GM19372 (cell line): ENCODE data around the gene ZNF500.

Experiments used
- ATAC-seq: cut with Tn5 transposase; IDR thresholded peaks from one replicate; pipeline ENCODE4 v1.9.1; 2021; ENCODE audit warnings: mild to moderate bottlenecking, low read depth, moderate library complexity; ENCODE audit not compliant: unreplicated experiment

ZNF500 gene

GRCh38 chr16:4775005-4775404 lies 8.0 kb upstream of the ZNF500 start:
- no peak for ATAC-seq

DNA sequence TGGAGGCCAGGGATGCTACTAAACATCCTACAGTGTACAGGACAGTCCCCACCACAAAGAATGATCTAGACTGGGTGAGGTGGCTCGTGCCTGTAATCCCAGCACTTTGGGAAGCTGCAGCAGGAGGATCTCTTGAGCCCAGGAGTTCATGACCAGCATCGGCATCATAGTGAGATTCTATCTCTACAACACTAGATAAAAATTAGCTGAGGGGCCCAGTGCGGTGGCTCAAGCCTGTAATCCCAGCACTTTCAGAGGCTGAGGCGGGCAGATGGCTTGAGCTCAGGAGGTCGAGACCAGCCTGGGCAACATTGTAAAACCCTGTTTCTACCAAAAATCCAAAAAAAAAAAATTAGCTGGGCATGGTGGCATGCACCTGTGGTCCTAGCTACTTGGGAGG lies 5.4 kb upstream of the ZNF500 start:
- no peak for ATAC-seq

GRCh38 chr16:4771646-4772045 lies 4.7 kb upstream of the ZNF500 start:
- ATAC-seq, result no peak

DNA sequence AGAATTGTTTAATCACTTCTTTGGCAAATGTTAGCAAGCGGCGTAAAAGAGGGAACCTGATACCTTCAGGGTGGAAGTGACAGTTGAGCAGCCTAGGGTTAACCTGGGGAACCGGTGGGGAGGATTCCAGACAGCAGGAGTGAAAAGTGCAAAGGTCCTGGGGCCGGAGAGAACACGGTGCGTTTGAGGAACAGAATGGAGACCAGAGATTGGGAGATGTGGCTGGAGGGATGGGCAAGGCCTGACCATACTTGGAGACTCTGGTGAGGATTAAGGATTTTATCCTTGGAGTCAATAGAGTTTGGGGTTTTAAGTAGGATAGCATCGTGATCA lies 2.3 kb upstream of the ZNF500 start:
- no peak for ATAC-seq

GRCh38 chr16:4768549-4769305 lies 1.8 kb upstream of the ZNF500 start:
- ATAC-seq, result peak; percentile 59

DNA sequence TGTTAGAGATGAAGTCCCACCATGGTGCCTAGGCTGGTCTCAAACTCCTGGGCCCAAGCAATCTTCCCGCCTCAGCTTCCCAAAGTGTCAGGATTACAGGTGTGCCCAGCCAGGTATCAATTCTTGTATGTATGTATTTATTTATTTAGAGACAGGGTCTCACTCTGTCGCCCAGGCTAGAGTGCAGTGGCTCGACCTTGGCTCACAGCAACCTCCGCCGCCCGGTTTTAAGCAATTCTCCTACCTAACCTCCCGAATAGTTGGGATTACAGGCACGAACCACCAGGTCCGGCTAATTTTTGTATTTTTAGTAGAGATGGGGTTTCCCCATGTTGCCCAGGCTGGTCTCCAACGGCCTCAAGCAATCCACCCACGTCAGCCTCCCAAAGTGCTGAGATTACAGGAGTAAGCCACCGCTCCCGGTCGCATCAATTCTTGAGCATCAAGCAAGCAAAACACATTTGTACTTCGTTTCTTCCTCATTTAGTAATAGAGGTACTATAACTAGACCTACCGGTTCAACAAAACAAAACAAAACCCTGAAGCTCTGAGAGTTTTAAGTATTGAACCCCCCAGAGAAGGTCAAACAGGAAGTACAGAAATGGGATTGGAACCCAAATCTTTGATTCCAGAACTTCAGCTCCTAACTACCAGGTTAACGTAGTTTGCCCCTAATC lies 1.0 kb upstream of the ZNF500 start:
- peak; percentile 2 for ATAC-seq

DNA sequence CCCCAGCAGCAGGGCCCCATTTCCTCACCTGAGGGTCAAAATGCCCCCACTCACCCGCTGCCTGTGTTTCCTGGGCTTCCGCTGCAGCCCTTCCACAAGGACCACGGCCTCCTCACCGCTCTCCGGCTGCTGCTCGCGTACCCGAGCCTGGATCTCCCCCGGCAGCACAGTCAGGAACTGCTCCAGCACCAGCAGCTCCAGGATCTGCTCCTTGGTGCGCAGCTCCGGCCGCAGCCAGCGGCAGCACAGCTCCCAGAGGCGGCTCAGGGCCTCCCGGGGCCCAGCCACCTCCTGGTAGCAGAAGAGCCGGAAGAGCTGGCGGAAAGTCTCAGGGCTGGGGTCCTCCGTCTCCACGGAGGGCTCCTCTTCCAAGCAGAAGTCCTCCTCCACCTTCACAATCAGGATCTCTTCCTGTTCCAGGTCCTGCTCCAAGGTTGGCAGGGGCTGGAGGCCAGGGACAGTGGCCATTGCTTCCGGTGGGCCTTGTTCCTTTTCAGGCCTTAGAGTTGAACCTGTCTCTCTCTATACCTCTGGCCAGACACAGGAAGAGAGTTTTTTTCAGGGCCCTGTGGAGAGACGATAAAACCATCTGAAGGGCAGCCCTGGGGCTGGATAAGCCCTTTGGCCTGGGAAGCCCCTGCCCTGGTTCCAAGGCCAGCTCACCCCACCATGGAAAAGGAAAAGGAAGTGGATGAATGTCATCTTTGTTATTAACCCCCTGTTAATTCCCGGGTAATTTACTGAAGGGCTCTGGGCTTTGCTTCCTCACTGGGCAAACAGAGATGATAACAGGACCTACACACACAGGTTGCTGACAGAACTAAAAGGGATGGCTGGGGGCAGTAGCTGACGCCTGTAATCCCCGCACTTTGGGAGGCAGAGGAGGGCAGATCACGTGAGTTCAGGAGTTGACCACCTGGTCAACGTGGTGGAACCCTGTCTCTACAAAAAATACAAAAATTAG lies 1.2 kb downstream of the ZNF500 start:
- no peak for ATAC-seq

- no peak for ATAC-seq
Observed at GRCh38 chr16:4763791-4764190, 3.2 kb downstream of the ZNF500 start.

DNA sequence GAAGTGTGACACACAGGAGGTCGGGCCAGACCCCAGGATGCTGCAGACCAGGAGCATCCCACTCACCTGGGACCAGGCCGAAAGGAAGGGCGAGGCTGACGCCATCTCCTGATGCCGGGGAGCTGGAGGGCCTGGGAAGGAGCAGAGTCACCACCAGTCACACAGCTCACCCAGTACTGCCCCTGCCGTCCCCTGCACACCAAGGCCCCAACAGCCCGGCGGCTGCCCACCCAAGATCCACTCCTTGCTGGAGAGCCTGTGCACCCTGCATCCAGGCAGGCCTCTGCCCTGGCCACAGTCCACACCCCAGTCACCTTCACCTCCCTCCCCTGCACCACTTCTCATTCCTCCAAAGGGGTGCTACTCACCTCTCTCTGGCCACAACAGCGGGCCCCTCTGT lies 4.8 kb downstream of the ZNF500 start:
- ATAC-seq, result no peak

DNA sequence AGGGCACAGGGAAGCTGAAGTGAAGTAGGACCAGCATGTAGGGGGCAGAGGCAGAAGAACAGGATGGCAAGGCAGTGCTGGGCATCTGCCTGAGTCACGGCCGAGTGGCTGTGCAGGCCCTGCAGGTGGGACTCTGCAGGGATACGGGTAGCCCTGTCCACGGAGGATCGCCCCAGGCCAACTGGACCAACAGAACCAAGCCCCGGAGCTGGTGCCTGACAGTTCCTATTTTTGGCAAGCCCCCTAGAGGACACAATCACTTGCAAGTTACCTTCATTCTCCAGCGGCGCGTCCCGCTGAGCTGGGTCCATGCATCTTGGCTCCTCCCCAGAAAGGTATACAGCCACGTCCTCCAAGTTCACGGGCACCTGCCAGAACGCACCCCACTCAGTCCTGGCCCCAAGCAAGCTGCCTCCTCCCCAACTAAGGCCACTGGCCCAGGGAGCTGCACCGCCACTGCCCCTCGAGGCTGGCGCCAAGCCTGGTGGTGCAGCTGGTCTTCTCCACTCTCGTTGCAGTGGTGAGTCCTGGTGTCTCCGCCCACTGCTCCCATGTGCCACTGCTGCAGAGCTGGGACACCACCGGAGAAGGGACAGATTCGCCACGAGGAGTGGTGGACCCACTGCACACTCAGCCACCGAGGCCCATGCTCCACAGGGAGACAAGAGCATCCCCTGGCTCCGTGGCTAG lies 6.6 kb downstream of the ZNF500 start:
- no peak for ATAC-seq

DNA sequence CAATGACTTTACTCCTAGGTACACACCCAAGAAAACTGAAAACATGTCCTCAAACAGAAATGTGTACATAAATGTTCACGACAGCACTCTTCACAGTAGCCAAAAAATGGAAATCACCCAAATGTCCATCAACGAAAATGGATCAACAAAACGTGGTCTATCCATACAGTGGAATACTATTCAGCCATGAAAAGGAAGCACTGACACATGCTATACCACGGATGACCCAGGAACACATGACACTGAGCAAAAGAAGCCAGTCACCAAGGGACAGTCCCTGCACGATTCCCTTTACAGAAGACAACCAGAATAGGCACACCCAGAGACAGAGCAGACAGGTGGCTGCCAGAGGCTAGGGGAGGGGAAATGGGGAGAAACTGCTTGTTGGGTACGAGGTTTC lies 11.3 kb downstream of the ZNF500 start:
- no peak for ATAC-seq

DNA sequence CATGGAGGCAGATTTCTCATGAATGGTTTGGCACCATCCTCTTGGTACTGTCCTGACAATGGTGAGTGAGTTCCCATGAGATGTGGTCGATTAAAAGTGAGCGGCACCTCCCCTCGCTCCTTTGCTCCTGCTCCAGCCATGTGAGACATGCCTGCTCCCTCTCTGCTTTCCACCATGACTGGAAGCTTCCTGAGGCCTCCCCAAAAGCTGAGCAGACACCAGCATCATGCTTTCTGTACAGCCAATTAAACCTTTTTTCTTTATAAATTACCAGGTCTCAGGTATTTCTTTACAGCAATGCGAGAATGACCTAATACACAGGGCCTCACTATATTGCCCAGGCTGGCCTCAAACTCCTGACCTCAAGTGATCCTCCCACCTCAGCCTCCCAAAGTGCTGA lies 12.1 kb downstream of the ZNF500 start:
- no peak for ATAC-seq

GRCh38 chr16:4753227-4753626 lies 13.7 kb downstream of the ZNF500 start:
- ATAC-seq, result no peak

DNA sequence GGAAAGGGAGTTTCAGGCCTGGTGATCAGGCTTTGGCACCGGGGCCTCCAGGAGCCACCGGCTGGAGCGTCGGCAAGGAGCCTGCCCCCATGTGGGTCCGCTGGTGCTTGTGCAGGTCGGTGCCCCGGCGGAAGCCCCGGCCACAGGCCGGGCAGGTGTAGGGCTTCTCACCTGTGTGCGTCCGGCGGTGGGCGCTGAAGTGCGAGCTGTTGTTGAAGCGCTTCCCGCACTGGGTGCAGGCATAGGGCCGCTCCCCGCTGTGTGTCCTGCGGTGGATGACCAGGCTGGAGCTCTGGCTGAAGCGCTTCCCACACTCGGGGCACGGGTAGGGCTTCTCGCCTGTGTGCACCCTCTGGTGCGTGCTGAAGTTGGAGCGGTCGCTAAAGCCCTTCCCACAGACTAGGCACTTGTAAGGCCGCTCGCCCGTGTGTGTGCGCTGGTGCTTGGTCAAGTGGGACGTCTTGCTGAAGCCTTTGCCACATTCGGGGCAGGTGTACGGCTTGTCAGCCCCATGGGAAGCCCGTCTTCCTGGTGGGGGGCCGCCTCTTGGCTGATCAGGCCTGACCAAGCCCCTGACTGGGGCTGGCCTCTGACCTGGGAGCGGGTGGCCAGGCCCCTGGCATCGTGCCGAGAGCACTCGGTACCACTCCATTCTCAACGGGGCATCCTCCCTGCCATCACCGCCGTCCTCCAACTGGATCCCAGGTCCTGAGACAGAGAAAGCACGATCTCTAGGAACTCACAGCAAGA lies 14.4 kb downstream of the ZNF500 start:
- no peak for ATAC-seq

- ATAC-seq, result no peak
Observed at GRCh38 chr16:4750896-4751295, 16.1 kb downstream of the ZNF500 start.

DNA sequence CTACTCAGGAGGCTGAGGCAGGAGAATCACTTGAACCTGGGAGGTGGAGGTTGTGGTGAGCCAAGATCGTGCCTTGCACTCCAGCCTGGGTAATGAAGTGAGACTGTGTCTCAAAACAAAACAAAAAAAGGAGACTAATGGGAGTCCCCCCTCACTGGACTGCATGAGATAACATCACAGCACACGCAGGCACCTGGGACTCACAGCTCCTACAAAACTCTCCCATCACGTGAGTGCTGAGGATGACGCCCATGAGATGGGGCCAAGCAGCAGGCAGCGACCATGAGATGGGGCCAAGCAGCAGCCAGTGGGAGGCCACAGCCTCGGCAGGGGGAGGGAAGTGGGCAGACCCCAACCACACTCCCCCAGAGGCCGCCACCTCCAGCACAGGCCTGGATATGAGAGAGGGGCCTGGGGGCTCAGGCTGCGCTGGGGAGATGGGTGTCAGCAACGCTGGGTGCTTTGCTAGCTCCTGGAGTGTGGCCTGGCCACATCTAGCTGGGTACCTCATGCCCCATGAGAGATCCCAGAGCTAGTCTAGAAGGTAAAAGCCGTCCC lies 17.2 kb downstream of the ZNF500 start:
- ATAC-seq, result no peak

GRCh38 chr16:4748682-4749411 lies 18.1 kb downstream of the ZNF500 start:
- no peak for ATAC-seq

DNA sequence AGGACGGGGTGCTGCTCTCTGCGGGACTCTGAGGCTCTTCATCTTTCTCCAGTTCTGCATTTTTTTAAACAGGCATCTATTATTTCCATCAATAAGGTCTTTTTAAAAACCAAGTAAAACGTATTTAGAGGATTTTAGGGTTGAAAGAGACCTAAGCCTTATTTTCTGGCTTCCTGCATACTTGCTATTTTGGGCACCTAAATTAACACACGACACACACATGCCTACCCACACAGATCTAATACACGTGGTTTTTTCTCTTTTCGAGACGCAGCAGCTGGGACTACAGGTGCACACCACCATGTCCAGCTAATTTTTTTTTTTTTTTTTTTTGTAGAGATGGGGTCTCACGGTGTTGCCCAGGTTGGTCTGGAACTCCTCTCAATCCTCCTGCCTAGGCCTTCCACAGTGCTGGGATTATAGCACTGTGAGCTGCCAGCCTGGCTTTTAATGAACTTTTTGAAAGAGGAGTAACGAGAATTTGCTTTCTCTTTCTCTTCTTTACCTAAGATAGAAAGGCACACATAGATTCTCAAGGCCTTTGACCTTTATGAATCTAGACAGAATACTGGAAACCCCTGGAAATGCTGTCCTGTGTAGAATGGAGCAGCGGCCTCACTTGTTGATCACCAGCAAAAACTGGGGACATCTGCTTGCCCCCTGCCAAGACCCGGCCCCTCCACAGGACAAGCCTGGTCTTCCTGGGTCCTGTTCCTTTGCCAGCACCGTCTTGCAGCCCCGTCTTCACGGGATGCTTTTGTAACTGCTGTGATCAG lies 18.9 kb downstream of the ZNF500 start:
- ATAC-seq, result no peak
